ENCODE results near the gene PPP1R3F.

GRCh38 chrX:49287665-49288064 lies 18.1 kb downstream of the PPP1R3F start:
- no peak for TF ChIP-seq POLR2AphosphoS5 (IDR thresholded peaks at IDR 0.05)
- no peak for TF ChIP-seq CTCF (IDR thresholded peaks at IDR 0.05)

Data from breast epithelium (tissue), 3 donors.